Measurements from ENCODE around the gene PAQR9. TPM values are rescaled to one million over a fixed set of nuclear protein-coding genes. Genes with fewer than 3 reads are reported as not detected.

PAQR9 gene
- total and polyA plus RNA-seq, 2 donors (not counting 1 experiment from before 2014, with no cell fraction given): not detected

GRCh38 chr3:142935963-142936362, 27.5 kb downstream of the PAQR9 start:
- WGBS (ENCODE audit: insufficient coverage): 72% methylated on average over 3 of the region's 5 CpGs
- no peaks in the 10 kb centered on the region for H4K20me1 ChIP-seq (ENCODE audit: control insufficient read depth, insufficient read depth, low read length, poor library complexity, severe bottlenecking)
- no peak overlapping the region for H3K4me3 ChIP-seq (ENCODE audit: control extremely low read depth in 1 of 5, extremely low read depth in 1 of 5, insufficient read depth in 1 of 5, low read depth in 2 of 5, low read length in 4 of 5)
- no peak overlapping the region for H3K9ac ChIP-seq (ENCODE audit: low read length)
- no peak overlapping the region for H3K27ac ChIP-seq (ENCODE audit: low read length in 2 of 2)
- no peak for DNase-seq
- H3K36me3 ChIP-seq (replicated peaks in 1 of 2; ENCODE audit: control extremely low read depth in 1 of 2, control insufficient read depth in 1 of 2, extremely low read depth in 1 of 2, insufficient read depth in 2 of 2, low read length in 1 of 2): no peaks in the 10 kb centered on the region
- peaks cover 21% of the 10 kb centered on the region for H3K27me3 Mint-ChIP-seq
- CTCF ChIA-PET: no interaction called here
- TF ChIP-seq, protein P1, sequence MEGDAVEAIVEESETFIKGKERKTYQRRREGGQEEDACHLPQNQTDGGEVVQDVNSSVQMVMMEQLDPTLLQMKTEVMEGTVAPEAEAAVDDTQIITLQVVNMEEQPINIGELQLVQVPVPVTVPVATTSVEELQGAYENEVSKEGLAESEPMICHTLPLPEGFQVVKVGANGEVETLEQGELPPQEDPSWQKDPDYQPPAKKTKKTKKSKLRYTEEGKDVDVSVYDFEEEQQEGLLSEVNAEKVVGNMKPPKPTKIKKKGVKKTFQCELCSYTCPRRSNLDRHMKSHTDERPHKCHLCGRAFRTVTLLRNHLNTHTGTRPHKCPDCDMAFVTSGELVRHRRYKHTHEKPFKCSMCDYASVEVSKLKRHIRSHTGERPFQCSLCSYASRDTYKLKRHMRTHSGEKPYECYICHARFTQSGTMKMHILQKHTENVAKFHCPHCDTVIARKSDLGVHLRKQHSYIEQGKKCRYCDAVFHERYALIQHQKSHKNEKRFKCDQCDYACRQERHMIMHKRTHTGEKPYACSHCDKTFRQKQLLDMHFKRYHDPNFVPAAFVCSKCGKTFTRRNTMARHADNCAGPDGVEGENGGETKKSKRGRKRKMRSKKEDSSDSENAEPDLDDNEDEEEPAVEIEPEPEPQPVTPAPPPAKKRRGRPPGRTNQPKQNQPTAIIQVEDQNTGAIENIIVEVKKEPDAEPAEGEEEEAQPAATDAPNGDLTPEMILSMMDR (IDR thresholded peaks at IDR 0.05): no peak
- no peak for TF ChIP-seq EZH2 (IDR thresholded peaks at IDR 0.05; ENCODE audit: borderline replicate concordance, insufficient read depth, low read depth, low read length, poor library complexity, severe bottlenecking)
- intact Hi-C loops (cut with micrococcal nuclease): no loop called here
- no peaks in the 10 kb centered on the region for H3K9me3 Mint-ChIP-seq (ENCODE audit: insufficient read depth)
- H3K4me3 Mint-ChIP-seq: no peak overlapping the region
- no peak overlapping the region for H3K4me2 ChIP-seq (replicated peaks; ENCODE audit: low read depth, low read length, poor library complexity, severe bottlenecking)
- no peak overlapping the region for H2AFZ ChIP-seq (ENCODE audit: insufficient read depth, low read depth, low read length, poor library complexity, severe bottlenecking)
- H3K27ac Mint-ChIP-seq: no peak overlapping the region
- ATAC-seq (ENCODE audit: low read depth): no peak
- no peaks in the 10 kb centered on the region for H3K4me1 ChIP-seq (ENCODE audit: control insufficient read depth in 2 of 2, insufficient read depth in 2 of 2, low read length in 2 of 2)
- no peaks in the 10 kb centered on the region for H3K79me2 ChIP-seq (ENCODE audit: control insufficient read depth, insufficient read depth, low read length)
- H3K4me1 Mint-ChIP-seq: no peaks in the 10 kb centered on the region
- POLR2A ChIA-PET: no interaction called here
- H3K9me3 ChIP-seq (ENCODE audit: control extremely low read depth in 1 of 3, control insufficient read depth in 2 of 3, insufficient read depth in 1 of 3, low read length in 2 of 3): no peaks in the 10 kb centered on the region
- no peaks in the 10 kb centered on the region for H3K27me3 ChIP-seq (replicated peaks in 1 of 4; ENCODE audit: control extremely low read depth in 1 of 4, control insufficient read depth in 3 of 4, insufficient read depth in 4 of 4, low read length in 3 of 4)

GRCh38 chr3:142934887-142935269, 28.6 kb downstream of the PAQR9 start:
- H4K20me1 ChIP-seq (ENCODE audit: control insufficient read depth, insufficient read depth, low read length, poor library complexity, severe bottlenecking): no peaks in the 10 kb centered on the region
- no peaks in the 10 kb centered on the region for H3K36me3 ChIP-seq (replicated peaks in 1 of 2; ENCODE audit: control extremely low read depth in 1 of 2, control insufficient read depth in 1 of 2, extremely low read depth in 1 of 2, insufficient read depth in 2 of 2, low read length in 1 of 2)
- H3K79me2 ChIP-seq (ENCODE audit: control insufficient read depth, insufficient read depth, low read length): no peaks in the 10 kb centered on the region
- H3K4me1 ChIP-seq (ENCODE audit: control insufficient read depth in 2 of 2, insufficient read depth in 2 of 2, low read length in 2 of 2): no peaks in the 10 kb centered on the region
- ChIA-PET POLR2A (no interaction called here), CTCF (no interaction called here)
- H3K4me3 Mint-ChIP-seq: no peak overlapping the region
- H3K27ac Mint-ChIP-seq: no peak overlapping the region
- H3K9ac ChIP-seq (ENCODE audit: low read length): no peak overlapping the region
- H3K9me3 ChIP-seq (ENCODE audit: control extremely low read depth in 1 of 3, control insufficient read depth in 2 of 3, insufficient read depth in 1 of 3, low read length in 2 of 3): no peaks in the 10 kb centered on the region
- ATAC-seq (ENCODE audit: low read depth) (no peak), DNase-seq (no peak)
- H2AFZ ChIP-seq (ENCODE audit: insufficient read depth, low read depth, low read length, poor library complexity, severe bottlenecking): no peak overlapping the region
- H3K4me1 Mint-ChIP-seq: no peaks in the 10 kb centered on the region
- intact Hi-C loops (cut with micrococcal nuclease): no loop called here
- H3K27me3 Mint-ChIP-seq: peaks cover 21% of the 10 kb centered on the region
- TF ChIP-seq, protein P1 (IDR thresholded peaks at IDR 0.05): no peak
- no peak for TF ChIP-seq EZH2 (IDR thresholded peaks at IDR 0.05; ENCODE audit: borderline replicate concordance, insufficient read depth, low read depth, low read length, poor library complexity, severe bottlenecking)
- no peak overlapping the region for H3K4me2 ChIP-seq (replicated peaks; ENCODE audit: low read depth, low read length, poor library complexity, severe bottlenecking)
- 79% methylated on average over 3 of the region's 3 CpGs for WGBS (ENCODE audit: insufficient coverage)
- no peaks in the 10 kb centered on the region for H3K27me3 ChIP-seq (replicated peaks in 1 of 4; ENCODE audit: control extremely low read depth in 1 of 4, control insufficient read depth in 3 of 4, insufficient read depth in 4 of 4, low read length in 3 of 4)
- H3K4me3 ChIP-seq (ENCODE audit: control extremely low read depth in 1 of 5, extremely low read depth in 1 of 5, insufficient read depth in 1 of 5, low read depth in 2 of 5, low read length in 4 of 5): no peak overlapping the region
- H3K9me3 Mint-ChIP-seq (ENCODE audit: insufficient read depth): no peaks in the 10 kb centered on the region
- no peak overlapping the region for H3K27ac ChIP-seq (ENCODE audit: low read length in 2 of 2)

Measured in B cell (primary cell).